ENCODE data around the gene IRX6. TPM values are rescaled to one million over a fixed set of nuclear protein-coding genes. Genes with fewer than 3 reads are reported as not detected.

The IRX6 gene
- total and polyA plus RNA-seq, 2 donors from 2014 or later = 0.62 to 1.2 TPM

GRCh38 chr16:55378616-55379015 is 54.6 kb downstream of the IRX6 start:
- Histone ChIP-seq H3K36me3 (ENCODE audit: control insufficient read depth in 2 of 3, insufficient read depth in 3 of 3, low read length in 3 of 3) (no peaks in the 10 kb centered on the region), H3K9me3 (ENCODE audit: control insufficient read depth in 2 of 3, insufficient read depth in 1 of 3, low read length in 3 of 3) (no peaks in the 10 kb centered on the region), H3K9ac (ENCODE audit: low read length in 3 of 3) (no peak overlapping the region), H3K27me3 (ENCODE audit: control insufficient read depth, insufficient read depth, low read length) (no peaks in the 10 kb centered on the region), H3K4me3 (ENCODE audit: low read length in 3 of 3) (no peak overlapping the region), H3K4me1 (ENCODE audit: control insufficient read depth in 2 of 3, insufficient read depth in 2 of 3, low read depth in 1 of 3, low read length in 3 of 3) (no peaks in the 10 kb centered on the region), H3K27ac (ENCODE audit: low read depth in 2 of 2, low read length in 2 of 2) (no peak overlapping the region)
- FAIRE-seq = no peak
- intact Hi-C loops (cut with DNase I) = no loop called here
- TF ChIP-seq, protein P1, sequence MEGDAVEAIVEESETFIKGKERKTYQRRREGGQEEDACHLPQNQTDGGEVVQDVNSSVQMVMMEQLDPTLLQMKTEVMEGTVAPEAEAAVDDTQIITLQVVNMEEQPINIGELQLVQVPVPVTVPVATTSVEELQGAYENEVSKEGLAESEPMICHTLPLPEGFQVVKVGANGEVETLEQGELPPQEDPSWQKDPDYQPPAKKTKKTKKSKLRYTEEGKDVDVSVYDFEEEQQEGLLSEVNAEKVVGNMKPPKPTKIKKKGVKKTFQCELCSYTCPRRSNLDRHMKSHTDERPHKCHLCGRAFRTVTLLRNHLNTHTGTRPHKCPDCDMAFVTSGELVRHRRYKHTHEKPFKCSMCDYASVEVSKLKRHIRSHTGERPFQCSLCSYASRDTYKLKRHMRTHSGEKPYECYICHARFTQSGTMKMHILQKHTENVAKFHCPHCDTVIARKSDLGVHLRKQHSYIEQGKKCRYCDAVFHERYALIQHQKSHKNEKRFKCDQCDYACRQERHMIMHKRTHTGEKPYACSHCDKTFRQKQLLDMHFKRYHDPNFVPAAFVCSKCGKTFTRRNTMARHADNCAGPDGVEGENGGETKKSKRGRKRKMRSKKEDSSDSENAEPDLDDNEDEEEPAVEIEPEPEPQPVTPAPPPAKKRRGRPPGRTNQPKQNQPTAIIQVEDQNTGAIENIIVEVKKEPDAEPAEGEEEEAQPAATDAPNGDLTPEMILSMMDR (IDR thresholded peaks at IDR 0.05; ENCODE audit: borderline replicate concordance, extremely low read depth, insufficient read depth) = no peak
- DNase-seq = no peak

DNA sequence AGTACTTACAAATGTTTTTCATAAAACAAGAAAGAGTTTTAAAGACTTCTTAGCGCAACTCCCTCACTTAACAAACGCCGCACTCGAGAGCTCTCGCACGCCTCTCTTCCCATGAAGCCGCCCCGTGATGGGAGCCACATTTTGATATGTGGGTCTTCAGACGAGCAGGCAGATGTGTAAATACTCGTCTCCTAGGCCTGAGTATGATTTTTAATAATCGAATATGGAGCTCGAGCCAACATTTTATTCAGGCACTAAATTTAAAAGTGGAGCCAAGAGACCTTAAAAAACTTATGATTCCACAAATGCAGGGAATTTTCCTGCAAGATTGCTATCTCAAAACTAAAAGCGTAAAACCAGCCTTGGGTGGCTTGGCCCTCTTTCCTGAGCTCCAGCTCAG is 55.4 kb downstream of the IRX6 start:
- no peak for FAIRE-seq

GRCh38 chr16:55379876-55380390 is 55.9 kb downstream of the IRX6 start:
- no peaks in the 10 kb centered on the region for H3K27me3 ChIP-seq (ENCODE audit: control insufficient read depth, insufficient read depth, low read length)

More for the DNA sequence above, 55.4 kb downstream of the IRX6 start:
- no peaks in the 10 kb centered on the region for H3K4me1 ChIP-seq (ENCODE audit: control insufficient read depth in 2 of 3, insufficient read depth in 2 of 3, low read depth in 1 of 3, low read length in 3 of 3)
- intact Hi-C loops (cut with DNase I) = no loop called here
- H3K27me3 ChIP-seq (ENCODE audit: control insufficient read depth, insufficient read depth, low read length) = no peaks in the 10 kb centered on the region
- no peak overlapping the region for H3K9ac ChIP-seq (ENCODE audit: low read length in 3 of 3)
- DNase-seq = no peak
- TF ChIP-seq, protein P1 (IDR thresholded peaks at IDR 0.05; ENCODE audit: borderline replicate concordance, extremely low read depth, insufficient read depth) = no peak
- H3K9me3 ChIP-seq (ENCODE audit: control insufficient read depth in 2 of 3, insufficient read depth in 1 of 3, low read length in 3 of 3) = no peaks in the 10 kb centered on the region
- H3K36me3 ChIP-seq (ENCODE audit: control insufficient read depth in 2 of 3, insufficient read depth in 3 of 3, low read length in 3 of 3) = no peaks in the 10 kb centered on the region
- H3K4me3 ChIP-seq (ENCODE audit: low read length in 3 of 3) = no peak overlapping the region
- no peak overlapping the region for H3K27ac ChIP-seq (ENCODE audit: low read depth in 2 of 2, low read length in 2 of 2)

More at GRCh38 chr16:55379876-55380390, 55.9 kb downstream of the IRX6 start:
- Histone ChIP-seq H3K9ac (ENCODE audit: low read length in 3 of 3) (no peak overlapping the region), H3K9me3 (ENCODE audit: control insufficient read depth in 2 of 3, insufficient read depth in 1 of 3, low read length in 3 of 3) (no peaks in the 10 kb centered on the region), H3K27ac (ENCODE audit: low read depth in 2 of 2, low read length in 2 of 2) (no peak overlapping the region), H3K4me3 (ENCODE audit: low read length in 3 of 3) (no peak overlapping the region), H3K4me1 (ENCODE audit: control insufficient read depth in 2 of 3, insufficient read depth in 2 of 3, low read depth in 1 of 3, low read length in 3 of 3) (no peaks in the 10 kb centered on the region), H3K36me3 (ENCODE audit: control insufficient read depth in 2 of 3, insufficient read depth in 3 of 3, low read length in 3 of 3) (no peaks in the 10 kb centered on the region)
- FAIRE-seq = no peak
- intact Hi-C loops (cut with DNase I) = no loop called here
- TF ChIP-seq, protein P1 (IDR thresholded peaks at IDR 0.05; ENCODE audit: borderline replicate concordance, extremely low read depth, insufficient read depth) = no peak
- no peak for DNase-seq

Other genes with a start within 250 kb of the IRX6 start
- gene MMP2, start 155.0 kb downstream of the IRX6 start, total RNA-seq = 101 TPM
- gene MMP2, start 155.0 kb downstream of the IRX6 start, polyA plus RNA-seq (ENCODE audit: insufficient read depth, low read depth, low replicate concordance) = 44.3 TPM
- 20.6 TPM for gene LPCAT2, start 184.9 kb downstream of the IRX6 start, total RNA-seq
- gene LPCAT2, start 184.9 kb downstream of the IRX6 start, polyA plus RNA-seq (ENCODE audit: insufficient read depth, low read depth, low replicate concordance) = 7.7 TPM
- 0.85 TPM for gene CAPNS2, start 242.5 kb downstream of the IRX6 start, total RNA-seq
- gene CAPNS2, start 242.5 kb downstream of the IRX6 start, polyA plus RNA-seq (ENCODE audit: insufficient read depth, low read depth, low replicate concordance) = not detected